ENCODE data around the gene AOPEP. TPM values are rescaled to one million over a fixed set of nuclear protein-coding genes. Genes with fewer than 3 reads are reported as not detected.

The AOPEP gene
- total RNA-seq, 2 experiments from 2014 or later = 10.7 to 12.2 TPM

DNA sequence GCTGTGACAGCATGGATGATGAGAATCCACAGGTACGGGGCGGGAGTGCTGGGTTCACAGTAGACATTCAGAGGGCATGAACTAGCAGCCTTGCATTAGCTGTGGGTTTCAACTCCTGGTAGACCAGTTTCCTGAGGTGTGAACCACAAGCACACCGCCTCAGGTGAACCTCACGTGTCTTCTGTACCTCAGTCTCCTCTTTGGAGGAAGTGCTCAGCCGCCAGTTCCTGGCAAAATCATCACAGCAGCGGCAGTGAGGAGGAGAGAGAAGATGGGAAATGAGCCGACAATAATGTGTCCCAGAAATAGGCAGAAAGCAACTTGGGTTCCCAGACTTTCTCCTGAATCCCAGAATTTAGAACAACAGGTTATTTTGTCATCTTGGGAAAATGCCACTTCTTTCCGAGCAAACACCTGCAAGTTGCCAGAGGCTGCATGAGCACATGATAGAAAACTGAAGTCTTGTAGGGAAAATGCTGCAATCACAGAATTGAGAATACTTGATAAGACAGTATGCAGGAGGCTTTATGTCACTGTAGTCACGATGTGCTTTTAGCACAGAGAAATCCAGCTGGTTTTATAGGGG lies 258.5 kb downstream of the AOPEP start:
- DNase-seq = no peak
- ChIA-PET POLR2A (no interaction called here), CTCF (interaction anchor here (0.6 kb wide), 1 partner anchor 81 kb away, joined by 3 read pairs; no protein-coding TSS in a partner anchor)
- H3K27ac Mint-ChIP-seq = no peak overlapping the region
- no peaks in the 10 kb centered on the region for H3K27me3 Mint-ChIP-seq
- H3K36me3 Mint-ChIP-seq = no peaks in the 10 kb centered on the region
- H3K4me1 Mint-ChIP-seq (ENCODE audit: low read depth) = peaks cover 7% of the 10 kb centered on the region
- H3K4me3 Mint-ChIP-seq = no peak overlapping the region
- H3K9me3 Mint-ChIP-seq = no peaks in the 10 kb centered on the region
- intact Hi-C loops (cut with micrococcal nuclease) = no loop called here

GRCh38 chr9:94985649-94986048 lies 259.1 kb downstream of the AOPEP start:
- Mint-ChIP-seq H3K9me3 (no peaks in the 10 kb centered on the region), H3K36me3 (no peaks in the 10 kb centered on the region), H3K4me1 (ENCODE audit: low read depth) (peaks cover 7% of the 10 kb centered on the region), H3K4me3 (no peak overlapping the region), H3K27me3 (no peaks in the 10 kb centered on the region), H3K27ac (no peak overlapping the region)
- CTCF ChIA-PET = interaction anchor here (0.6 kb wide), 1 partner anchor 82 kb away, joined by 3 read pairs; no protein-coding TSS in a partner anchor
- intact Hi-C loops (cut with micrococcal nuclease) = no loop called here
- no peak for DNase-seq
- POLR2A ChIA-PET = no interaction called here

DNA sequence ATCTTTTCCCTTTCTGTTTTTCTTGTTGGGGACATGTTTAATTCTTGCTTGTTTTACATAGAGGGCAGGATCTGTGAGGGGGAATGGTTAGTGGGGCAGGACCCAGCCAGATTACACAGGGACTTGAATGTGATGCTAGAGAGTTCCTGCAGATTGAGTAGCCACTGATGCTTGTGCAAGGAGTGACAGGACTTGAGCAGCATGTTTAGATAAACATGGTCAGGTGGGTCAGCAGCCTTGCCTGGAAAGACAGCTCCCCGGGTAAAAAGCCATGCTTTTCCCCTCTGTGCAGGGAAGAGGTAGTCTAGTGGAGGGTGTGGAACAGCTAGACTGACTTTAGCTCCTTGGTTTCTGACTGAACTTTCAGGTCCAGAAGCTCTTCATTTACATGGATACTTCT lies 261.2 kb downstream of the AOPEP start:
- Mint-ChIP-seq H3K4me3 (no peak overlapping the region), H3K9me3 (no peaks in the 10 kb centered on the region), H3K27ac (no peak overlapping the region), H3K27me3 (no peaks in the 10 kb centered on the region), H3K4me1 (ENCODE audit: low read depth) (peaks cover 4% of the 10 kb centered on the region), H3K36me3 (no peaks in the 10 kb centered on the region)
- ChIA-PET POLR2A (no interaction called here), CTCF (interaction anchor here (1.8 kb wide), 1 partner anchor 23 kb away, joined by 5 read pairs; no protein-coding TSS in a partner anchor)
- DNase-seq = no peak
- intact Hi-C loops (cut with micrococcal nuclease) = no loop called here

DNA sequence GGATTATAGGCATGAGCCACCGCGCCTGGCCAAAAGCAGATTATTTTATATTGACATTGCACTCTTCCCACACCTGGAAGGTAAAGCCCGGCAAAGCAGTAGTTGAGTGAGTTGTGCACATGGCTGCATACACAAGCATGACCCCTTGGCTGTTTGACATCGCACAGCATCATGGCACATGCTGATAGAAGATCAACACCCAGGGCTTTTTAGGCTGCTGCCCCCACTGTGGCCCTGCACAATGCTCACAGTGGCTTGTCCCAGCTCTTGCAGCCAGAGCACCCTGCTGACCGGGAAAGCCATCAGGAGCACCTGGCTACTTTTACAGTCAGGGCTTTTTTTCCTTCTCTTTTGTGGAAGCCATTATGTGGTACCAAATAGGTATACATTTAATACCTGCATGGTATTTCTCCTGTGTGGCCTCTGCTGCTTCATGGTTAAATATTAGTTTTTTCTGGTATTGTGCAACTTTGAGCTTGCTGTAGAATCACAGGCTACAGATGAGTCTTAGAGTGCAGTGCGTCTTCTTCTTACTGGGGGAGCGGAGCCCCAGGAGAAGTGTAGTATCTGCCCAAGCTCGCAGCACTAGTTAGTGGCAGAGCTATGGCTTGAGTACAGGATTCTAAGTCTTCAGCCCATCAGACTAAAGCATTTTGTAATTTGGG lies 264.5 kb downstream of the AOPEP start:
- ChIA-PET CTCF (interaction anchor here (1.3 kb wide), 1 partner anchor 140 kb away, joined by 4 read pairs; no protein-coding TSS in a partner anchor), POLR2A (interaction anchor here (0.5 kb wide), 1 partner anchor 319 kb away, joined by 3 read pairs; no protein-coding TSS in a partner anchor)
- Mint-ChIP-seq H3K4me1 (ENCODE audit: low read depth) (no peaks in the 10 kb centered on the region), H3K4me3 (no peak overlapping the region), H3K27ac (no peak overlapping the region), H3K9me3 (no peaks in the 10 kb centered on the region), H3K27me3 (no peaks in the 10 kb centered on the region), H3K36me3 (no peaks in the 10 kb centered on the region)
- DNase-seq = no peak
- intact Hi-C loops (cut with micrococcal nuclease) = no loop called here

- Mint-ChIP-seq H3K27me3 (no peaks in the 10 kb centered on the region), H3K4me3 (no peak overlapping the region), H3K4me1 (ENCODE audit: low read depth) (no peaks in the 10 kb centered on the region), H3K36me3 (no peaks in the 10 kb centered on the region), H3K9me3 (no peaks in the 10 kb centered on the region), H3K27ac (no peak overlapping the region)
- DNase-seq = no peak
- POLR2A ChIA-PET = no interaction called here
- CTCF ChIA-PET = interaction anchor here (1.3 kb wide), 1 partner anchor 139 kb away, joined by 4 read pairs; no protein-coding TSS in a partner anchor
- intact Hi-C loops (cut with micrococcal nuclease) = no loop called here
Measured at GRCh38 chr9:94991961-94992907, 265.7 kb downstream of the AOPEP start.

GRCh38 chr9:94993160-94993820 lies 266.8 kb downstream of the AOPEP start:
- POLR2A ChIA-PET = no interaction called here
- intact Hi-C loops (cut with micrococcal nuclease) = no loop called here
- H3K27ac Mint-ChIP-seq = no peak overlapping the region
- CTCF ChIA-PET = no interaction called here
- no peaks in the 10 kb centered on the region for H3K36me3 Mint-ChIP-seq
- no peaks in the 10 kb centered on the region for H3K9me3 Mint-ChIP-seq
- no peak overlapping the region for H3K4me3 Mint-ChIP-seq
- no peak for DNase-seq
- H3K4me1 Mint-ChIP-seq (ENCODE audit: low read depth) = no peaks in the 10 kb centered on the region
- H3K27me3 Mint-ChIP-seq = peaks cover 1% of the 10 kb centered on the region

DNA sequence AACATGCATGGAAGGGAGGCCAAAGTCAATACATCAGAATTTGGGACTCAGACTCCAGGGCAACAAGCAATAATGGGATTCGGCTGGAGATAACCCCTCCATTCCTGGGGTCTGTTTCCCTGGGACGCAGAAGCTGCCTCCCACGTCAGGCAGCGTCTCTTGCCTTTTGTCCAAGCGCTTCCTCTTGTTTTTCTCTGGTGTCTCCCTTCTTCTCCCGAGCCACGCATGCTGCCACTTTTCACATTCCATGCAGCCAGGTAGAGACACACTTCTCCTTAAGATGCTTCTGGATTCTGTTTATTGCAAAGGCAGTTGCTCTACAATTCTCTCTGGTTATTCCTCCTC lies 267.3 kb downstream of the AOPEP start:
- Mint-ChIP-seq H3K27ac (no peak overlapping the region), H3K27me3 (peaks cover 1% of the 10 kb centered on the region), H3K9me3 (no peaks in the 10 kb centered on the region), H3K4me3 (no peak overlapping the region), H3K36me3 (no peaks in the 10 kb centered on the region), H3K4me1 (ENCODE audit: low read depth) (no peaks in the 10 kb centered on the region)
- ChIA-PET POLR2A (no interaction called here), CTCF (no interaction called here)
- intact Hi-C loops (cut with micrococcal nuclease) = no loop called here
- no peak for DNase-seq

- CTCF ChIA-PET = no interaction called here
- H3K27me3 Mint-ChIP-seq = peaks cover 5% of the 10 kb centered on the region
- POLR2A ChIA-PET = no interaction called here
Measured at GRCh38 chr9:94995048-94995693, 268.7 kb downstream of the AOPEP start.

GRCh38 chr9:94996641-94997040 lies 270.1 kb downstream of the AOPEP start:
- Mint-ChIP-seq H3K36me3 (no peaks in the 10 kb centered on the region), H3K4me3 (no peak overlapping the region), H3K9me3 (no peaks in the 10 kb centered on the region), H3K27ac (no peak overlapping the region), H3K27me3 (peaks cover 12% of the 10 kb centered on the region), H3K4me1 (ENCODE audit: low read depth) (no peaks in the 10 kb centered on the region)
- no peak for DNase-seq
- CTCF ChIA-PET = interaction anchor here (0.6 kb wide), 1 partner anchor 172 kb away, joined by 3 read pairs; no protein-coding TSS in a partner anchor
- intact Hi-C loops (cut with micrococcal nuclease) = no loop called here
- POLR2A ChIA-PET = no interaction called here

More at GRCh38 chr9:94995048-94995693, 268.7 kb downstream of the AOPEP start:
- Mint-ChIP-seq H3K27ac (no peak overlapping the region), H3K4me1 (ENCODE audit: low read depth) (no peaks in the 10 kb centered on the region), H3K9me3 (no peaks in the 10 kb centered on the region), H3K4me3 (no peak overlapping the region), H3K36me3 (no peaks in the 10 kb centered on the region)
- no peak for DNase-seq
- intact Hi-C loops (cut with micrococcal nuclease) = no loop called here

GRCh38 chr9:94997727-94998126 lies 271.2 kb downstream of the AOPEP start:
- H3K36me3 Mint-ChIP-seq = no peaks in the 10 kb centered on the region
- ChIA-PET POLR2A (no interaction called here), CTCF (no interaction called here)
- no peaks in the 10 kb centered on the region for H3K9me3 Mint-ChIP-seq
- no peaks in the 10 kb centered on the region for H3K4me1 Mint-ChIP-seq (ENCODE audit: low read depth)
- peaks cover 15% of the 10 kb centered on the region for H3K27me3 Mint-ChIP-seq
- no peak overlapping the region for H3K4me3 Mint-ChIP-seq
- H3K27ac Mint-ChIP-seq = no peak overlapping the region
- DNase-seq = no peak
- intact Hi-C loops (cut with micrococcal nuclease) = no loop called here

GRCh38 chr9:94999832-95000231 lies 273.3 kb downstream of the AOPEP start:
- Mint-ChIP-seq H3K27me3 (peaks cover 23% of the 10 kb centered on the region), H3K4me1 (ENCODE audit: low read depth) (peaks cover 4% of the 10 kb centered on the region)
- intact Hi-C loops (cut with micrococcal nuclease) = no loop called here

More at GRCh38 chr9:94999832-95000231, 273.3 kb downstream of the AOPEP start:
- Mint-ChIP-seq H3K9me3 (no peaks in the 10 kb centered on the region), H3K27ac (no peak overlapping the region), H3K4me3 (no peak overlapping the region), H3K36me3 (no peaks in the 10 kb centered on the region)
- DNase-seq = no peak
- CTCF ChIA-PET = no interaction called here
- POLR2A ChIA-PET = no interaction called here

All from activated CD4-positive, alpha-beta memory T cell treated with anti-CD3 and anti-CD28 coated beads for 36 hours (primary cell).